ENCODE measurements around the gene CRELD2. TPM values are rescaled to one million over a fixed set of nuclear protein-coding genes. Genes with fewer than 3 reads are reported as not detected.

CRELD2 gene
- total RNA-seq, 1 donor from 2014 or later, result 54.9 TPM

GRCh38 chr22:49928185-49928495, 9.7 kb downstream of the CRELD2 start:
- Mint-ChIP-seq H3K36me3 (ENCODE audit: unreplicated experiment) (peaks cover 6% of the 10 kb centered on the region), H3K27ac (ENCODE audit: unreplicated experiment) (no peak overlapping the region), H3K27me3 (ENCODE audit: unreplicated experiment) (no peaks in the 10 kb centered on the region), H3K4me1 (ENCODE audit: unreplicated experiment) (peaks cover 8% of the 10 kb centered on the region), H3K4me3 (ENCODE audit: unreplicated experiment) (no peak overlapping the region), H3K9me3 (ENCODE audit: unreplicated experiment) (no peaks in the 10 kb centered on the region)
- DNase-seq (ENCODE audit: extremely low spot score, unreplicated experiment), result no peak
- no peak for TF ChIP-seq CTCF (IDR thresholded peaks at IDR 0.05)

- no peak for TF ChIP-seq CTCF (IDR thresholded peaks at IDR 0.05)
- Mint-ChIP-seq H3K27ac (ENCODE audit: unreplicated experiment) (no peak overlapping the region), H3K4me1 (ENCODE audit: unreplicated experiment) (peaks cover 11% of the 10 kb centered on the region), H3K4me3 (ENCODE audit: unreplicated experiment) (no peak overlapping the region), H3K9me3 (ENCODE audit: unreplicated experiment) (no peaks in the 10 kb centered on the region), H3K27me3 (ENCODE audit: unreplicated experiment) (no peaks in the 10 kb centered on the region), H3K36me3 (ENCODE audit: unreplicated experiment) (peaks cover 6% of the 10 kb centered on the region)
- DNase-seq (ENCODE audit: extremely low spot score, unreplicated experiment), result no peak
These were observed 10.2 kb downstream of the CRELD2 start for GRCh38 chr22:49928555-49929210.

GRCh38 chr22:49929211-49929979, 11.0 kb downstream of the CRELD2 start:
- Mint-ChIP-seq H3K27me3 (ENCODE audit: unreplicated experiment) (no peaks in the 10 kb centered on the region), H3K36me3 (ENCODE audit: unreplicated experiment) (peaks cover 6% of the 10 kb centered on the region), H3K9me3 (ENCODE audit: unreplicated experiment) (no peaks in the 10 kb centered on the region), H3K4me1 (ENCODE audit: unreplicated experiment) (peaks cover 12% of the 10 kb centered on the region), H3K27ac (ENCODE audit: unreplicated experiment) (no peak overlapping the region), H3K4me3 (ENCODE audit: unreplicated experiment) (no peak overlapping the region)
- peak; percentile 94 for TF ChIP-seq CTCF (IDR thresholded peaks at IDR 0.05)
- DNase-seq (ENCODE audit: extremely low spot score, unreplicated experiment), result no peak

- no peak overlapping the region for H3K4me3 Mint-ChIP-seq (ENCODE audit: unreplicated experiment)
- H3K27me3 Mint-ChIP-seq (ENCODE audit: unreplicated experiment), result no peaks in the 10 kb centered on the region
- H3K9me3 Mint-ChIP-seq (ENCODE audit: unreplicated experiment), result no peaks in the 10 kb centered on the region
- no peak overlapping the region for H3K27ac Mint-ChIP-seq (ENCODE audit: unreplicated experiment)
- no peak for DNase-seq (ENCODE audit: extremely low spot score, unreplicated experiment)
- peaks cover 5% of the 10 kb centered on the region for H3K36me3 Mint-ChIP-seq (ENCODE audit: unreplicated experiment)
- no peak for TF ChIP-seq CTCF (IDR thresholded peaks at IDR 0.05)
- peaks cover 12% of the 10 kb centered on the region for H3K4me1 Mint-ChIP-seq (ENCODE audit: unreplicated experiment)
These were observed 11.7 kb downstream of the CRELD2 start for GRCh38 chr22:49929994-49930575.

All from osteocyte (in vitro differentiated cells).